ENCODE data around the gene ASMT. TPM values are rescaled to one million over a fixed set of nuclear protein-coding genes. Genes with fewer than 3 reads are reported as not detected.

ASMT gene
- total and polyA plus RNA-seq, 2 of the 4 experiments (the other 2 are of a cell fraction), result not detected

DNA sequence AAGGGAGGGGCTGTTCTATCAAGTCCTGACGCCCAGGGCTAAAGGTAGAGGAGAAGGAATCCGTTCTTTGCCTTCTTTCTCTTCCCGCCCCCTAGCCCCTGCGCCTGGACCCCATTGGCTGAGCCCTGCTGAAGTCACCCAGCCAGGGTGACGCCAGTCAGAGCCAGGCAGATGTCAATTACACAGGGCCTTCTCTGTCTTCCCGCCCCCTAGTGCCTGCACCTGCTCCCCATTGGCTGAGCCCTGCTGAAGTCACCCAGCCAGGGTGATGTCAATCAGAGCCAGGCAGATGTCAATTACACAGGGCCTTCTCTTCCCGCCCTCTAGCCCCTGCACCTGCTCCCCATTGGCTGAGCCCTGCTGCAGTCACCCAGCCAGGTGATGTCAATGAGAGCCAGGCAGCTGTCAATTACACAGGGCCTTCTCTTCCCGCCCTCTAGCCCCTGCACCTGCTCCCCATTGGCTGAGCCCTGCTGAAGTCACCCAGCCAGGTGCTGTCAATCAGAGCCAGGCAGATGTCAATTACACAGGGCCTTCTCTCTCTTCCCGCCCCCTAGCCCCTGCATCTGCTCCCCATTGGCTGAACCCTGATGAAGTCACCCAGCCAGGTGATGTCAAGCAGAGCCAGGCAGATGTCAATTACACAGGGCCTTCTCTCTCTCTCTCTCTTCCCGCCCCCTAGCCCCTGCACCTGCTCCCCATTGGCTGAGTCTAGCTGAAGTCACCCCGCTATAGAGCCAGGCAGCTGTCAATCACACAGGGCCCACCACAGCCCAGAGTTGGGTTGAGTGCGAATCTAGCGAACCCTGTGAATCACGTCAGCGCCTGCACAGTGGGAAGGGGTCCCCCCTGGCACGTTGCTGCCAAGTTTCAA is 46.4 kb downstream of the ASMT start:
- POLR2A ChIA-PET (ENCODE audit: unreplicated experiment), result no interaction called here
- DNase-seq, result no peak

More for the DNA sequence above, 46.4 kb downstream of the ASMT start:
- Histone ChIP-seq H3K23ac (ENCODE audit: low read depth, low read length) (no peak overlapping the region), H2AK5ac (ENCODE audit: low read depth, low read length) (no peak overlapping the region), H3K4me3 (ENCODE audit: insufficient read depth, low read depth, low read length) (no peak overlapping the region), H3K4me2 (ENCODE audit: low read depth, low read length) (no peak overlapping the region), H3K4ac (ENCODE audit: low read depth, low read length) (no peak overlapping the region), H3K36me3 (ENCODE audit: control insufficient read depth, insufficient read depth, low read length) (no peaks in the 10 kb centered on the region), H3K56ac (ENCODE audit: extremely low read depth, insufficient read depth, low read length) (no peak overlapping the region), H4K8ac (ENCODE audit: low read depth in 2 of 2, low read length in 2 of 2) (no peak overlapping the region), H3K18ac (ENCODE audit: low read depth, low read length) (no peak overlapping the region), H4K91ac (ENCODE audit: insufficient read depth, low read depth, low read length) (no peak overlapping the region), H2BK5ac (ENCODE audit: low read depth, low read length, poor library complexity, severe bottlenecking) (no peak overlapping the region), H3K27ac (ENCODE audit: insufficient read depth, low read length) (no peak overlapping the region), H2AK9ac (replicated peaks; ENCODE audit: low read depth, low read length, poor library complexity) (no peak overlapping the region), H3K9me3 (ENCODE audit: control insufficient read depth, insufficient read depth, low read length) (peaks cover 6% of the 10 kb centered on the region; the same call in 1 of the 2 replicates), H3K9ac (ENCODE audit: low read depth, low read length) (no peak overlapping the region), H2BK15ac (ENCODE audit: low read depth, low read length) (no peak overlapping the region), H3K9me1 (ENCODE audit: insufficient read depth, low read length) (no peaks in the 10 kb centered on the region), H3K4me1 (ENCODE audit: control insufficient read depth, insufficient read depth, low read length) (no peaks in the 10 kb centered on the region), H3K27me3 (ENCODE audit: control insufficient read depth, insufficient read depth, low read length) (no peaks in the 10 kb centered on the region), H4K20me1 (ENCODE audit: insufficient read depth, low read length) (no peaks in the 10 kb centered on the region), H3K79me1 (ENCODE audit: low read depth in 1 of 2, low read length in 2 of 2) (no peaks in the 10 kb centered on the region), H2BK20ac (ENCODE audit: low read depth, low read length) (no peak overlapping the region), H4K5ac (ENCODE audit: low read depth, low read length) (no peak overlapping the region), H2AFZ (replicated peaks; ENCODE audit: low read length, poor library complexity) (no peak overlapping the region), H3K14ac (replicated peaks; ENCODE audit: low read depth, low read length) (no peak overlapping the region), H2BK120ac (ENCODE audit: low read depth, low read length) (no peak overlapping the region)
- ATAC-seq (ENCODE audit: low read depth), result no peak
- CTCF ChIA-PET, result no interaction called here
- WGBS, 2 experiments (ENCODE audit: extremely low coverage in 2 of 2, insufficient read length in 1 of 2), result 40% methylated on average over 5 of the region's 16 CpGs; no CpG with 5 or more reads in 1 of the 2 experiments
- in situ Hi-C loops (cut with MboI; ENCODE audit: low sequenced_read_pairs) (no loop called here), dilution Hi-C loops (cut with HindIII; ENCODE audit: low sequenced_read_pairs, unreplicated experiment) (no loop called here), intact Hi-C loops (cut with micrococcal nuclease) (no loop called here)
- TF ChIP-seq RAD21 (IDR thresholded peaks at IDR 0.05; ENCODE audit: low read length), result no peak
- TF ChIP-seq MAZ (IDR thresholded peaks at IDR 0.05; ENCODE audit: borderline replicate concordance, low read depth, low read length), result no peak
- TF ChIP-seq SMC3 (IDR thresholded peaks at IDR 0.05; ENCODE audit: low read depth, low read length), result no peak
- no TSS peak for BruUV-seq (replicated peaks)

Data from IMR-90 (cell line).